Ovary (tissue), 9 donors: Measurements from ENCODE around the gene HIGD2A. TPM values are rescaled to one million over a fixed set of nuclear protein-coding genes. Genes with fewer than 3 reads are reported as not detected.
A peak's percentile ranks its signal among the peaks of the same experiment; 100 is the strongest.

Experiments
- DNase-seq, 5 donors: peaks; one replicate each; pipeline ENCODE4 v3.0.0-alpha.2; 2019 to 2020
- H3K27ac ChIP-seq, 2 donors: fragments of 200-600 bp; one replicate each; pipeline versions ENCODE4 v1.5.1 to v1.8.0; 2019 to 2022
- H3K27me3 ChIP-seq: fragments of 200-600 bp; one replicate; pipeline ENCODE4 v1.8.0; 2022
- H3K36me3 ChIP-seq: fragments of 200-600 bp; sonication (generic); one replicate; pipeline ENCODE4 v1.5.1; 2019
- H3K4me1 ChIP-seq: one replicate; pipeline ENCODE4 v1.8.1; 2013; ENCODE audit warnings: mild to moderate bottlenecking, moderate library complexity; ENCODE audit not compliant: insufficient read depth
- H3K4me3 ChIP-seq: fragments of 200-600 bp; sonication (generic); one replicate; pipeline ENCODE4 v1.5.1; 2017
- H3K9me3 ChIP-seq, 2 donors: fragments of 200-600 bp in 1 of 2; sonication (generic) in 1 of 2; one replicate each; pipeline versions ENCODE4 v1.5.1 to v1.8.1; 2013 to 2019; ENCODE audit warnings: mild to moderate bottlenecking in 1 of 2, moderate library complexity in 1 of 2
- CTCF ChIP-seq, 3 donors: fragments of 450-650 bp in 2 of 3; fragments of 200-600 bp in 1 of 3; IDR thresholded peaks; one replicate each; pipeline versions ENCODE4 v1.5.1 to v1.8.0; 2016 to 2022; ENCODE audit warnings: antibody characterized with exemption in 3 of 3, mild to moderate bottlenecking in 1 of 3
- EP300 ChIP-seq: sonication (generic); formaldehyde crosslinking; IDR thresholded peaks from one replicate; pipeline ENCODE4 v1.6.1; 2017; ENCODE audit warnings: antibody characterized with exemption
- POLR2A ChIP-seq: fragments of 450-650 bp; IDR thresholded peaks from one replicate; pipeline ENCODE4 v1.6.1; 2017; ENCODE audit warnings: antibody characterized with exemption, mild to moderate bottlenecking, moderate library complexity
- WGBS, 3 donors: extraction: QIAGEN DNeasy Blood & Tissue Kit in 1 of 3; methylation state at CpG; one replicate each; pipeline versions ENCODE4 v1.1.5 to v1.1.7; 2013 to 2017; 5-methylcytosine and 5-hydroxymethylcytosine counted together
- intact Hi-C, 4 donors: fragments of 100-400 bp; cut with DNase I; formaldehyde crosslinking; loops; one replicate each; pipeline versions ENCODE4 v1.11.0 to v1.15.1; 2022 to 2023
- polyA plus RNA-seq, 2 donors: library from polyadenylated mRNA; stranded (reverse); fragments of 200-250 nt in 1 of 2; fragments of 350-450 nt in 1 of 2; fragmentation: Illumina TruSeq in 1 of 2; extraction: RNeasy Lipid Tissue Mini Kit (QIAGEN cat#74804) in 1 of 2; gene quantifications; one replicate each; pipeline ENCODE4 v1.2.3, GENCODE V29; 2013 to 2014
- total RNA-seq, 7 donors: library from RNA; depleted of rRNA in 2 of 7; stranded (reverse); fragments of >200 nt in 2 of 7; fragmentation: NEBNext Ultra II Directional in 3 of 7; extraction: Animal tissue kit (Norgen Biotek cat#: 25700) in 3 of 7; gene quantifications; one replicate each; pipeline versions ENCODE4 v1.1.0 to v1.2.4, GENCODE V29; 2016 to 2023
- donor health status: DM: no; HTN: no; CAD: no; lungs with moderate emphysema.
- donor health status: DM: no; HTN: no; CAD: no.
- donor health status: Bipolar disorder and iron deficiency.
- donor health status: DM: yes; HTN: yes; CAD: no.
- donor health status: DM: no; HTN: no; CAD: no.
- donor health status: DM: yes; HTN: yes; CAD: no.

HIGD2A gene
- total and polyA plus RNA-seq, 9 donors: 64.3 to 131 (median 100) TPM

- no peaks in the 10 kb centered on the region for H3K9me3 ChIP-seq
- WGBS, 3 donors: 41 to 65% (median 62%) methylated on average over 3 of the region's 3 CpGs
- H3K4me3 ChIP-seq: no peak overlapping the region
- no peak for DNase-seq
- TF ChIP-seq EP300: no peak
- TF ChIP-seq POLR2A: no peak
- no peak for TF ChIP-seq CTCF (IDR thresholded peaks at IDR 0.05)
- H3K36me3 ChIP-seq: no peaks in the 10 kb centered on the region
- H3K27me3 ChIP-seq: no peaks in the 10 kb centered on the region
- intact Hi-C loops: loop anchor here in 2 of 4 donors (5.0 to 10.0 kb wide), 2 partner anchors 130 to 233 kb away; partner anchors contain the start of genes CDHR2 (in 1 of the 2) and TSPAN17 (in 1 of the 2)
- peak overlapping the region in 1 of 2 donors; percentile 89 for H3K27ac ChIP-seq
- peaks cover 8% of the 10 kb centered on the region for H3K4me1 ChIP-seq
Observed at GRCh38 chr5:176414704-176415103, 26.2 kb downstream of the HIGD2A start.

- TF ChIP-seq CTCF (IDR thresholded peaks at IDR 0.05) (no peak), EP300 (no peak), POLR2A (no peak)
- no peak for DNase-seq
- Histone ChIP-seq H3K4me1 (peaks cover 8% of the 10 kb centered on the region), H3K36me3 (no peaks in the 10 kb centered on the region), H3K27me3 (no peaks in the 10 kb centered on the region), H3K9me3 (no peaks in the 10 kb centered on the region), H3K27ac (peak overlapping the region; percentile 86 to 89), H3K4me3 (peak overlapping the region; percentile 100)
- whole genome bisulfite sequencing, 3 donors: 49 to 62% (median 50%) methylated on average over 13 of the region's 13 CpGs
- intact Hi-C loops: loop anchor here in 2 of 4 donors (5.0 to 10.0 kb wide), 2 partner anchors 129 to 232 kb away; partner anchors contain the start of genes CDHR2 (in 1 of the 2) and TSPAN17 (in 1 of the 2)
Observed at GRCh38 chr5:176415240-176415951, 26.8 kb downstream of the HIGD2A start.

GRCh38 chr5:176415952-176416924 is 27.7 kb downstream of the HIGD2A start, which contains the start of gene CLTB:
CLTB (minus strand) TSS chr5:176416539; CDS start chr5:176416363, 176 bp downstream.
- H3K4me1 ChIP-seq: peaks cover 8% of the 10 kb centered on the region
- peak; percentile 52 to 97 (median 94) for TF ChIP-seq CTCF (IDR thresholded peaks at IDR 0.05)
- no peak for TF ChIP-seq EP300
- peak; percentile 93 for TF ChIP-seq POLR2A
- H3K36me3 ChIP-seq: no peaks in the 10 kb centered on the region
- intact Hi-C loops: loop anchor here in 2 of 4 donors (1.0 to 10.0 kb wide), 3 partner anchors 32 to 231 kb away; partner anchors contain the start of genes CDHR2 (in 1 of the 2), FAF2 (in 1 of the 2) and TSPAN17 (in 1 of the 2)
- no peaks in the 10 kb centered on the region for H3K9me3 ChIP-seq
- peak; percentile 88 to 97 (median 93) for DNase-seq
- peak within 1 kb of the TSS; percentile 100 for H3K4me3 ChIP-seq
- no peaks in the 10 kb centered on the region for H3K27me3 ChIP-seq
- 1 to 2% (median 1%) methylated on average over 62 to 107 of the region's 107 CpGs for WGBS, 3 donors
- peak within 1 kb of the TSS; percentile 86 to 89 for H3K27ac ChIP-seq

GRCh38 chr5:176416965-176417364 is 28.4 kb downstream of the HIGD2A start:
- Histone ChIP-seq H3K27me3 (no peaks in the 10 kb centered on the region), H3K4me3 (peak overlapping the region; percentile 100), H3K27ac (peak overlapping the region; percentile 2 to 71), H3K4me1 (peaks cover 8% of the 10 kb centered on the region), H3K9me3 (no peaks in the 10 kb centered on the region), H3K36me3 (no peaks in the 10 kb centered on the region)
- no peak for DNase-seq
- WGBS, 3 donors: 62 to 64% (median 63%) methylated on average over 11 of the region's 11 CpGs
- intact Hi-C loops: loop anchor here in 2 of 4 donors (1.0 to 10.0 kb wide), 3 partner anchors 31 to 230 kb away; partner anchors contain the start of genes CDHR2 (in 1 of the 2), FAF2 (in 1 of the 2) and TSPAN17 (in 1 of the 2)
- TF ChIP-seq EP300 (no peak), POLR2A (no peak), CTCF (IDR thresholded peaks at IDR 0.05) (no peak)
